PC-3 (cell line): ENCODE measurements around the gene KRTAP10-2. TPM values are rescaled to one million over a fixed set of nuclear protein-coding genes. Genes with fewer than 3 reads are reported as not detected.

ENCODE experiments used
- ATAC-seq: fragments of 200-7000 bp; cut with Tn5 transposase; 2 replicates; pipeline ENCODE4 v1.9.1; 2020; ENCODE audit warnings: mild to moderate bottlenecking, moderate library complexity
- BruUV-seq: library from RNA; stranded (reverse); fragments of 400-500 nt; replicated peaks from 2 replicates; lab custom pipeline; 2021; lab: Mats Ljungman, UMichigan
- CTCF ChIA-PET: fragments of 300-600 bp; sonication (Branson Sonifier 250); formaldehyde crosslinking; loops from one replicate; lab custom pipeline; 2022; ENCODE audit warnings: antibody characterized with exemption; lab: Charles Lee
- POLR2A ChIA-PET: fragments of 300-600 bp; sonication (Branson Sonifier 250); formaldehyde crosslinking; loops from one replicate; lab custom pipeline; 2022; ENCODE audit warnings: antibody characterized with exemption; ENCODE audit not compliant: unreplicated experiment; lab: Charles Lee
- DNase-seq: peaks from one replicate; pipeline ENCODE4 v3.0.0-alpha.2; 2015
- H2AFZ ChIP-seq: fragments of 300-600 bp; sonication (generic); 2 replicates; pipeline ENCODE4 v1.6.0; 2016; ENCODE audit warnings: antibody characterized with exemption, low read length
- H3F3A ChIP-seq: fragments of 300-600 bp; sonication (generic); one replicate; pipeline ENCODE4 v1.6.0; 2017; ENCODE audit warnings: antibody characterized with exemption, low read length, control low read depth, mild to moderate bottlenecking; ENCODE audit not compliant: unreplicated experiment
- H3K27ac ChIP-seq: fragments of 300-600 bp; sonication (generic); 2 replicates; pipeline ENCODE4 v1.5.1; 2016; ENCODE audit warnings: mild to moderate bottlenecking, low read length
- H3K27me3 ChIP-seq: fragments of 300-600 bp; sonication (generic); 2 replicates; pipeline ENCODE4 v1.6.1; 2016; ENCODE audit warnings: low read length, mixed read lengths
- H3K36me3 ChIP-seq: fragments of 300-600 bp; sonication (generic); 2 replicates; pipeline ENCODE4 v1.6.1; 2016; ENCODE audit warnings: low read depth, mixed run types, low read length, mixed read lengths
- H3K4me1 ChIP-seq: fragments of 300-600 bp; sonication (generic); 2 replicates; pipeline ENCODE4 v1.5.1; 2016; ENCODE audit warnings: low read length; ENCODE audit not compliant: insufficient read depth
- H3K4me2 ChIP-seq: fragments of 300-600 bp; sonication (generic); 2 replicates; pipeline ENCODE4 v1.6.0; 2016; ENCODE audit warnings: low read length
- H3K4me3 ChIP-seq: fragments of 300-600 bp; sonication (generic); 2 replicates; pipeline ENCODE4 v1.5.1; 2016; ENCODE audit warnings: mild to moderate bottlenecking, low read length, mixed read lengths
- H3K79me2 ChIP-seq: fragments of 300-600 bp; sonication (generic); 2 replicates; pipeline ENCODE4 v1.6.1; 2017; ENCODE audit warnings: low read length, mixed read lengths
- H3K9ac ChIP-seq: fragments of 300-600 bp; sonication (generic); 2 replicates; pipeline ENCODE4 v1.6.0; 2016; ENCODE audit warnings: mild to moderate bottlenecking, low read length
- H3K9me2 ChIP-seq: fragments of 300-600 bp; sonication (generic); replicated peaks from 2 replicates; pipeline ENCODE4 v1.6.1; 2016; ENCODE audit warnings: mixed run types, low read length, mixed read lengths
- H3K9me3 ChIP-seq: fragments of 300-600 bp; sonication (generic); 2 replicates; pipeline ENCODE4 v1.6.1; 2016; ENCODE audit warnings: low read length, mixed read lengths
- H4K20me1 ChIP-seq: fragments of 300-600 bp; sonication (generic); 2 replicates; pipeline ENCODE4 v1.6.1; 2016; ENCODE audit warnings: low read length, mixed read lengths
- CTCF ChIP-seq: fragments of 300-600 bp; sonication (generic); conservative IDR thresholded peaks from 2 replicates; pipeline ENCODE4 v1.5.1; 2017; ENCODE audit warnings: antibody characterized with exemption, low read depth, mild to moderate bottlenecking, low read length
- EZH2 ChIP-seq: fragments of 300-600 bp; sonication (generic); IDR thresholded peaks from one replicate; pipeline ENCODE4 v1.6.1; 2017; ENCODE audit warnings: antibody characterized with exemption, mild to moderate bottlenecking, low read length; ENCODE audit not compliant: unreplicated experiment
- EZH2phosphoT487 ChIP-seq: fragments of 300-600 bp; sonication (generic); IDR thresholded peaks from 2 replicates; pipeline ENCODE4 v1.6.1; 2018; ENCODE audit warnings: mild to moderate bottlenecking, antibody characterized with exemption, low read length, borderline replicate concordance
- intact Hi-C: fragments of 100-400 bp; cut with micrococcal nuclease; formaldehyde crosslinking; loops from 2 replicates; pipeline ENCODE4 v1.9.0; 2023
- total RNA-seq: library from RNA; depleted of rRNA; stranded (reverse); fragments of >200 nt; gene quantifications from 2 replicates; pipeline ENCODE4 v1.2.3, GENCODE V29; 2014

Gene KRTAP10-2
- total RNA-seq, 1 experiment from 2014 or later, result not detected

GRCh38 chr21:44533891-44534627 lies 17.2 kb downstream of the KRTAP10-2 start:
- no peak overlapping the region for H3K4me2 ChIP-seq
- intact Hi-C loops, result no loop called here
- CTCF ChIA-PET, result no interaction called here

GRCh38 chr21:44533121-44533890 lies 18.0 kb downstream of the KRTAP10-2 start:
- H3K4me2 ChIP-seq, result no peak overlapping the region
- DNase-seq (no peak), ATAC-seq (no peak)
- no peaks in the 10 kb centered on the region for H3K4me1 ChIP-seq
- H3K79me2 ChIP-seq, result no peaks in the 10 kb centered on the region
- intact Hi-C loops, result no loop called here
- no peaks in the 10 kb centered on the region for H3F3A ChIP-seq
- no peak overlapping the region for H3K4me3 ChIP-seq
- BruUV-seq, result no TSS peak
- no peaks in the 10 kb centered on the region for H4K20me1 ChIP-seq
- POLR2A ChIA-PET, result no interaction called here
- H2AFZ ChIP-seq, result no peak overlapping the region
- no peaks in the 10 kb centered on the region for H3K9me2 ChIP-seq
- no peaks in the 10 kb centered on the region for H3K9me3 ChIP-seq
- H3K27ac ChIP-seq, result no peak overlapping the region
- no peaks in the 10 kb centered on the region for H3K27me3 ChIP-seq
- CTCF ChIA-PET, result no interaction called here
- no peaks in the 10 kb centered on the region for H3K36me3 ChIP-seq
- no peak for TF ChIP-seq EZH2phosphoT487
- TF ChIP-seq EZH2, result no peak
- TF ChIP-seq CTCF, result no peak
- no peak overlapping the region for H3K9ac ChIP-seq

More at GRCh38 chr21:44533891-44534627, 17.2 kb downstream of the KRTAP10-2 start:
- no peaks in the 10 kb centered on the region for H3K9me2 ChIP-seq
- ATAC-seq (no peak), DNase-seq (no peak)
- no peaks in the 10 kb centered on the region for H3K27me3 ChIP-seq
- no peak overlapping the region for H3K4me3 ChIP-seq
- H2AFZ ChIP-seq, result no peak overlapping the region
- no peak overlapping the region for H3K9ac ChIP-seq
- no TSS peak for BruUV-seq
- TF ChIP-seq EZH2phosphoT487 (no peak), CTCF (no peak), EZH2 (no peak)
- no peaks in the 10 kb centered on the region for H3K36me3 ChIP-seq
- POLR2A ChIA-PET, result no interaction called here
- no peaks in the 10 kb centered on the region for H3K9me3 ChIP-seq
- no peaks in the 10 kb centered on the region for H4K20me1 ChIP-seq
- H3K27ac ChIP-seq, result no peak overlapping the region
- no peaks in the 10 kb centered on the region for H3K79me2 ChIP-seq
- H3F3A ChIP-seq, result no peaks in the 10 kb centered on the region
- H3K4me1 ChIP-seq, result no peaks in the 10 kb centered on the region
